Keratinocyte (primary cell): ENCODE data around the gene CLCN5. TPM values are rescaled to one million over a fixed set of nuclear protein-coding genes. Genes with fewer than 3 reads are reported as not detected.

Experiments
- DNase-seq: peaks from one replicate; pipeline ENCODE4 v3.0.0-alpha.2; 2011; ENCODE audit warnings: low read depth, missing footprints, low spot score
- FAIRE-seq: peaks from 2 replicates; lab custom pipeline; 2011; peaks lifted over from hg19 to GRCh38; lab: Jason Lieb, UNC
- H2AFZ ChIP-seq: 2 replicates; pipeline ENCODE4 v1.6.0; 2012; ENCODE audit warnings: low read length, control low read depth, inconsistent platforms; ENCODE audit not compliant: control insufficient read depth
- H3K27ac ChIP-seq: 2 replicates; pipeline ENCODE4 v1.5.1; 2011; ENCODE audit warnings: low read length; ENCODE audit not compliant: control insufficient read depth, insufficient read depth
- H3K27me3 ChIP-seq: 3 replicates; pipeline ENCODE4 v1.6.0; 2011; ENCODE audit warnings: low read length; ENCODE audit not compliant: control insufficient read depth, insufficient read depth; ENCODE audit errors: extremely low read depth
- H3K36me3 ChIP-seq, 2 experiments: 2 replicates in 1 of 2; 3 replicates in 1 of 2; pipeline ENCODE4 v1.5.1; 2011; ENCODE audit warnings: low read length in 2 of 2, mild to moderate bottlenecking in 1 of 2; ENCODE audit not compliant: control insufficient read depth in 2 of 2, insufficient read depth in 2 of 2; ENCODE audit errors: extremely low read depth in 1 of 2
- H3K4me1 ChIP-seq: 3 replicates; pipeline ENCODE4 v1.5.1; 2011; ENCODE audit warnings: low read length; ENCODE audit not compliant: control insufficient read depth, insufficient read depth; ENCODE audit errors: extremely low read depth
- H3K4me2 ChIP-seq: 3 replicates; pipeline ENCODE4 v1.6.0; 2011; ENCODE audit warnings: low read depth, low read length; ENCODE audit not compliant: control insufficient read depth, insufficient read depth; ENCODE audit errors: extremely low read depth
- H3K4me3 ChIP-seq, 3 experiments: fragments of 200-600 bp in 1 of 3; sonication (generic) in 1 of 3; 2 replicates in 2 of 3; 3 replicates in 1 of 3; pipeline ENCODE4 v1.5.1; 2011 to 2016; ENCODE audit warnings: low read length in 3 of 3, mild to moderate bottlenecking in 3 of 3, control low read depth in 2 of 3, inconsistent platforms in 1 of 3, low read depth in 1 of 3, mixed read lengths in 1 of 3, mixed run types in 1 of 3, moderate library complexity in 1 of 3; ENCODE audit not compliant: control insufficient read depth in 2 of 3, insufficient read depth in 2 of 3; ENCODE audit errors: extremely low read depth in 1 of 3
- H3K79me2 ChIP-seq: 2 replicates; pipeline ENCODE4 v1.6.0; 2012; ENCODE audit warnings: low read length; ENCODE audit not compliant: control insufficient read depth, insufficient read depth
- H3K9ac ChIP-seq: 3 replicates; pipeline ENCODE4 v1.6.0; 2011; ENCODE audit warnings: low read length; ENCODE audit not compliant: control insufficient read depth, insufficient read depth; ENCODE audit errors: extremely low read depth
- H3K9me1 ChIP-seq: 3 replicates; pipeline ENCODE4 v1.6.0; 2011; ENCODE audit warnings: low read length; ENCODE audit not compliant: control insufficient read depth, insufficient read depth; ENCODE audit errors: extremely low read depth
- H3K9me3 ChIP-seq: 2 replicates; pipeline ENCODE4 v1.5.1; 2012; ENCODE audit warnings: low read depth, low read length; ENCODE audit not compliant: control insufficient read depth
- H4K20me1 ChIP-seq: 3 replicates; pipeline ENCODE4 v1.6.0; 2011; ENCODE audit warnings: low read length; ENCODE audit not compliant: control insufficient read depth, insufficient read depth; ENCODE audit errors: extremely low read depth
- CTCF ChIP-seq, 3 experiments: IDR thresholded peaks in 1 of 3; conservative IDR thresholded peaks in 1 of 3; optimal IDR thresholded peaks in 1 of 3; 2 replicates in 2 of 3; 3 replicates in 1 of 3; pipeline versions ENCODE3 to v1.5.1; 2011; ENCODE audit warnings: low read length in 3 of 3, mild to moderate bottlenecking in 3 of 3, moderate library complexity in 2 of 3, control low read depth in 1 of 3, inconsistent platforms in 1 of 3; ENCODE audit not compliant: insufficient read depth in 2 of 3; ENCODE audit errors: extremely low read depth in 1 of 3
- EZH2 ChIP-seq: IDR thresholded peaks from one replicate; pipeline ENCODE4 v1.6.1; 2012; ENCODE audit warnings: inconsistent platforms, mild to moderate bottlenecking, low read length, moderate library complexity
- dilution Hi-C: fragments of 300-500 bp; cut with MboI; formaldehyde crosslinking; loops from one replicate; pipeline ENCODE4 v1.7.0; 2020; ENCODE audit warnings: low sequenced_read_pairs; ENCODE audit not compliant: extremely low pct_ligation_motif_present
- polyA plus RNA-seq, 5 experiments: library from polyadenylated mRNA; depleted of rRNA in 3 of 5; stranded (reverse) in 3 of 5; stranded (forward) in 1 of 5; unstranded in 1 of 5; fragments of >200 nt; gene quantifications; 1 replicate in 1 of 5; 2 replicates in 3 of 5; 3 replicates in 1 of 5; pipeline versions ENCODE4 v1.2.1 to v1.2.3, GENCODE V29; 2011 to 2012; ENCODE audit warnings: missing spikeins in 2 of 5, low read depth in 1 of 5, low replicate concordance in 1 of 5

The CLCN5 gene
- polyA plus RNA-seq, 1 donor (not counting 4 experiments of a cell fraction or from before 2014, with no cell fraction given): 3.9 TPM

- no peak overlapping the region for H2AFZ ChIP-seq
- no peaks in the 10 kb centered on the region for H3K4me1 ChIP-seq
- dilution Hi-C loops: no loop called here
- H3K9me1 ChIP-seq: no peaks in the 10 kb centered on the region
- H3K4me2 ChIP-seq: no peak overlapping the region
- H3K36me3 ChIP-seq: no peaks in the 10 kb centered on the region
- no peaks in the 10 kb centered on the region for H4K20me1 ChIP-seq
- no peak overlapping the region for H3K9ac ChIP-seq
- H3K79me2 ChIP-seq: no peaks in the 10 kb centered on the region
- no peaks in the 10 kb centered on the region for H3K27me3 ChIP-seq
- no peak overlapping the region for H3K4me3 ChIP-seq
- FAIRE-seq: no peak
- H3K27ac ChIP-seq: no peak overlapping the region
- DNase-seq: no peak
- H3K9me3 ChIP-seq: no peaks in the 10 kb centered on the region
- no peak for TF ChIP-seq EZH2
Observed at GRCh38 chrX:50093625-50094024, 171.2 kb downstream of the CLCN5 start.

- TF ChIP-seq EZH2 (no peak), CTCF (optimal IDR thresholded peaks at IDR 0.05 in 1 of 3, IDR thresholded peaks at IDR 0.05 in 1 of 3, conservative IDR thresholded peaks at IDR 0.05 in 1 of 3; ENCODE audit: extremely low read depth in 1 of 3, insufficient read depth in 2 of 3, low read length in 3 of 3) (no peak)
- Histone ChIP-seq H3K27ac (no peak overlapping the region), H3K79me2 (no peaks in the 10 kb centered on the region), H2AFZ (no peak overlapping the region), H3K4me2 (no peak overlapping the region), H3K36me3 (no peaks in the 10 kb centered on the region), H3K27me3 (no peaks in the 10 kb centered on the region), H4K20me1 (no peaks in the 10 kb centered on the region), H3K9ac (no peak overlapping the region), H3K4me1 (no peaks in the 10 kb centered on the region), H3K9me1 (no peaks in the 10 kb centered on the region), H3K4me3 (no peak overlapping the region), H3K9me3 (no peaks in the 10 kb centered on the region)
- DNase-seq (no peak), FAIRE-seq (no peak)
- dilution Hi-C loops: no loop called here
Observed at GRCh38 chrX:50097071-50097470, 174.7 kb downstream of the CLCN5 start.

- TF ChIP-seq CTCF (optimal IDR thresholded peaks at IDR 0.05 in 1 of 3, IDR thresholded peaks at IDR 0.05 in 1 of 3, conservative IDR thresholded peaks at IDR 0.05 in 1 of 3; ENCODE audit: extremely low read depth in 1 of 3, insufficient read depth in 2 of 3, low read length in 3 of 3) (no peak), EZH2 (no peak)
- H3K9me3 ChIP-seq: no peaks in the 10 kb centered on the region
- H2AFZ ChIP-seq: no peak overlapping the region
- dilution Hi-C loops: no loop called here
- H3K4me3 ChIP-seq: no peak overlapping the region
- no peak overlapping the region for H3K27ac ChIP-seq
- H3K79me2 ChIP-seq: no peaks in the 10 kb centered on the region
- H3K36me3 ChIP-seq: no peaks in the 10 kb centered on the region
- FAIRE-seq (no peak), DNase-seq (no peak)
- no peaks in the 10 kb centered on the region for H4K20me1 ChIP-seq
- no peaks in the 10 kb centered on the region for H3K4me1 ChIP-seq
- no peaks in the 10 kb centered on the region for H3K27me3 ChIP-seq
- H3K4me2 ChIP-seq: no peak overlapping the region
- no peaks in the 10 kb centered on the region for H3K9me1 ChIP-seq
- H3K9ac ChIP-seq: no peak overlapping the region
Observed at GRCh38 chrX:50098241-50098640, 175.8 kb downstream of the CLCN5 start.
